ENCODE results near the gene CRYZL1.
A peak's percentile ranks its signal among the peaks of the same experiment; 100 is the strongest.

The CRYZL1 gene

GRCh38 chr21:33651965-33652680 lies 10.6 kb upstream of the CRYZL1 start:
- TF ChIP-seq CTCF (IDR thresholded peaks at IDR 0.05) = no peak
- peaks cover 59% of the 10 kb centered on the region for H3K4me1 Mint-ChIP-seq
- no peak overlapping the region for H3K27ac Mint-ChIP-seq
- H3K36me3 Mint-ChIP-seq (ENCODE audit: low read depth) = peaks cover 66% of the 10 kb centered on the region
- no peaks in the 10 kb centered on the region for H3K27me3 Mint-ChIP-seq (ENCODE audit: low read depth, poor library complexity)
- no peak overlapping the region for H3K4me3 Mint-ChIP-seq
- peaks cover 6% of the 10 kb centered on the region for H3K9me3 Mint-ChIP-seq
- DNase-seq = no peak

- Mint-ChIP-seq H3K4me1 (peaks cover 56% of the 10 kb centered on the region), H3K36me3 (ENCODE audit: low read depth) (peaks cover 58% of the 10 kb centered on the region), H3K9me3 (peaks cover 6% of the 10 kb centered on the region), H3K27ac (peak overlapping the region; percentile 43), H3K4me3 (no peak overlapping the region), H3K27me3 (ENCODE audit: low read depth, poor library complexity) (no peaks in the 10 kb centered on the region)
- no peak for TF ChIP-seq CTCF (IDR thresholded peaks at IDR 0.05)
- no peak for DNase-seq
Observed at GRCh38 chr21:33650929-33651509, 9.5 kb upstream of the CRYZL1 start.

- H3K27me3 Mint-ChIP-seq (ENCODE audit: low read depth, poor library complexity) = no peaks in the 10 kb centered on the region
- H3K4me1 Mint-ChIP-seq = peaks cover 50% of the 10 kb centered on the region
- H3K27ac Mint-ChIP-seq = peak overlapping the region; percentile 22
- DNase-seq = no peak
- no peak overlapping the region for H3K4me3 Mint-ChIP-seq
- H3K9me3 Mint-ChIP-seq = peaks cover 6% of the 10 kb centered on the region
- no peak for TF ChIP-seq CTCF (IDR thresholded peaks at IDR 0.05)
- H3K36me3 Mint-ChIP-seq (ENCODE audit: low read depth) = peaks cover 53% of the 10 kb centered on the region
Observed at GRCh38 chr21:33650230-33650629, 8.7 kb upstream of the CRYZL1 start.

- H3K36me3 Mint-ChIP-seq (ENCODE audit: low read depth) = peaks cover 37% of the 10 kb centered on the region
- H3K27ac Mint-ChIP-seq = no peak overlapping the region
- peaks cover 6% of the 10 kb centered on the region for H3K9me3 Mint-ChIP-seq
- DNase-seq = no peak
- no peak overlapping the region for H3K4me3 Mint-ChIP-seq
- peaks cover 52% of the 10 kb centered on the region for H3K4me1 Mint-ChIP-seq
- H3K27me3 Mint-ChIP-seq (ENCODE audit: low read depth, poor library complexity) = no peaks in the 10 kb centered on the region
- no peak for TF ChIP-seq CTCF (IDR thresholded peaks at IDR 0.05)
Observed at GRCh38 chr21:33648555-33648954, 7.0 kb upstream of the CRYZL1 start.

GRCh38 chr21:33647587-33647986 lies 6.0 kb upstream of the CRYZL1 start:
- Mint-ChIP-seq H3K9me3 (peaks cover 6% of the 10 kb centered on the region), H3K27ac (no peak overlapping the region), H3K27me3 (ENCODE audit: low read depth, poor library complexity) (no peaks in the 10 kb centered on the region), H3K4me3 (no peak overlapping the region), H3K36me3 (ENCODE audit: low read depth) (peaks cover 29% of the 10 kb centered on the region), H3K4me1 (peaks cover 54% of the 10 kb centered on the region)
- DNase-seq = no peak
- TF ChIP-seq CTCF (IDR thresholded peaks at IDR 0.05) = no peak

GRCh38 chr21:33645730-33646129 lies 4.2 kb upstream of the CRYZL1 start:
- Mint-ChIP-seq H3K27ac (no peak overlapping the region), H3K27me3 (ENCODE audit: low read depth, poor library complexity) (no peaks in the 10 kb centered on the region), H3K4me1 (peaks cover 45% of the 10 kb centered on the region), H3K9me3 (peaks cover 6% of the 10 kb centered on the region), H3K4me3 (no peak overlapping the region), H3K36me3 (ENCODE audit: low read depth) (peaks cover 26% of the 10 kb centered on the region)
- no peak for DNase-seq
- no peak for TF ChIP-seq CTCF (IDR thresholded peaks at IDR 0.05)

Measured in nephron progenitor cell (in vitro differentiated cells).